PFSK-1 (cell line): ENCODE measurements around the gene TAF11L7.

Experiments
- FOXP2 ChIP-seq: optimal IDR thresholded peaks from 2 replicates; pipeline ENCODE3; 2011; ENCODE audit warnings: borderline replicate concordance, control low read depth, inconsistent platforms; ENCODE audit not compliant: insufficient read depth; ENCODE audit errors: extremely low read length, extremely low read depth
- POLR2AphosphoS5 ChIP-seq: IDR thresholded peaks from 2 replicates; pipeline ENCODE4 v1.6.1; 2012; ENCODE audit warnings: low read depth, mild to moderate bottlenecking, control low read depth, low read length, moderate library complexity
- SIN3A ChIP-seq: IDR thresholded peaks from 2 replicates; pipeline ENCODE4 v1.6.1; 2012; ENCODE audit warnings: mild to moderate bottlenecking, low read length, moderate library complexity, borderline replicate concordance; ENCODE audit not compliant: insufficient read depth
- TAF1 ChIP-seq: IDR thresholded peaks from 2 replicates; pipeline ENCODE4 v1.6.1; 2012; ENCODE audit warnings: low read length, control low read depth, borderline replicate concordance; ENCODE audit not compliant: insufficient read depth
- TF ChIP-seq, protein P1 (sequence below), 2 experiments: IDR thresholded peaks; 2 replicates each; pipeline versions ENCODE4 v1.6.1 to v1.8.0; 2011 to 2012; ENCODE audit warnings: low read depth in 2 of 2, low read length in 2 of 2, control low read depth in 1 of 2, inconsistent platforms in 1 of 2, mild to moderate bottlenecking in 1 of 2, moderate library complexity in 1 of 2; ENCODE audit not compliant: insufficient read depth in 1 of 2

DNA sequence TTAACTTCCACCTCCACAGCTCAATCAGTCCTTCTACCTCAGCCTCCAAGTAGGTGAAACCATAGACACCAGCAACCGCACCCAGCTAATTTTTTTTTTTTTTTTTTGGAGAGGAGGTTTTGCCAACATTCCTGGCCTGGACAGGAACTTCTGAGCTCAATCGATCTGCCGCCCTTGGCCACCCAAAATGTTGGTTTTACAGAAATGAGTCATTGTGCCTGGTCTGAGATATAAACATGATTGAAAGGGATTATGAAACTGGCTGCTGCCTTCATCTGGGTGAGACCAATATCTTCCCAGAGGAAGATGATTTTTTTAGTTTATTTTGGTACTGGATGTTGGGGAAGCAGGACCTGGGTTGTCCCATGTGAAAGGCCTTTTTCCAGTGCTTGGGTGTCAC, 33.8 kb upstream of the TAF11L7 start:
- TF ChIP-seq SIN3A (no peak), POLR2AphosphoS5 (no peak), TAF1 (no peak), FOXP2 (no peak)
- TF ChIP-seq, protein P1, sequence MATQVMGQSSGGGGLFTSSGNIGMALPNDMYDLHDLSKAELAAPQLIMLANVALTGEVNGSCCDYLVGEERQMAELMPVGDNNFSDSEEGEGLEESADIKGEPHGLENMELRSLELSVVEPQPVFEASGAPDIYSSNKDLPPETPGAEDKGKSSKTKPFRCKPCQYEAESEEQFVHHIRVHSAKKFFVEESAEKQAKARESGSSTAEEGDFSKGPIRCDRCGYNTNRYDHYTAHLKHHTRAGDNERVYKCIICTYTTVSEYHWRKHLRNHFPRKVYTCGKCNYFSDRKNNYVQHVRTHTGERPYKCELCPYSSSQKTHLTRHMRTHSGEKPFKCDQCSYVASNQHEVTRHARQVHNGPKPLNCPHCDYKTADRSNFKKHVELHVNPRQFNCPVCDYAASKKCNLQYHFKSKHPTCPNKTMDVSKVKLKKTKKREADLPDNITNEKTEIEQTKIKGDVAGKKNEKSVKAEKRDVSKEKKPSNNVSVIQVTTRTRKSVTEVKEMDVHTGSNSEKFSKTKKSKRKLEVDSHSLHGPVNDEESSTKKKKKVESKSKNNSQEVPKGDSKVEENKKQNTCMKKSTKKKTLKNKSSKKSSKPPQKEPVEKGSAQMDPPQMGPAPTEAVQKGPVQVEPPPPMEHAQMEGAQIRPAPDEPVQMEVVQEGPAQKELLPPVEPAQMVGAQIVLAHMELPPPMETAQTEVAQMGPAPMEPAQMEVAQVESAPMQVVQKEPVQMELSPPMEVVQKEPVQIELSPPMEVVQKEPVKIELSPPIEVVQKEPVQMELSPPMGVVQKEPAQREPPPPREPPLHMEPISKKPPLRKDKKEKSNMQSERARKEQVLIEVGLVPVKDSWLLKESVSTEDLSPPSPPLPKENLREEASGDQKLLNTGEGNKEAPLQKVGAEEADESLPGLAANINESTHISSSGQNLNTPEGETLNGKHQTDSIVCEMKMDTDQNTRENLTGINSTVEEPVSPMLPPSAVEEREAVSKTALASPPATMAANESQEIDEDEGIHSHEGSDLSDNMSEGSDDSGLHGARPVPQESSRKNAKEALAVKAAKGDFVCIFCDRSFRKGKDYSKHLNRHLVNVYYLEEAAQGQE (IDR thresholded peaks at IDR 0.05; ENCODE audit: insufficient read depth in 1 of 2, low read depth in 2 of 2, low read length in 2 of 2): no peak
